Pancreas (tissue), 10 donors: Measurements from ENCODE around the gene MTTP. TPM values are rescaled to one million over a fixed set of nuclear protein-coding genes. Genes with fewer than 3 reads are reported as not detected.

Source experiments
- ATAC-seq, 4 donors: fragments of 200-7000 bp; cut with Tn5 transposase; one replicate each; pipeline versions ENCODE4 v1.8.0 to v1.9.1; 2020; ENCODE audit warnings: mild to moderate bottlenecking in 4 of 4, moderate library complexity in 4 of 4
- DNase-seq, 6 donors: peaks; one replicate each; pipeline ENCODE4 v3.0.0-alpha.2; 2020
- FAIRE-seq: peaks from 2 replicates; lab custom pipeline; 2012; peaks lifted over from hg19 to GRCh38; lab: Jason Lieb, UNC
- H3K27ac ChIP-seq, 4 donors: fragments of 200-600 bp; sonication (generic); 1 replicate in 3 of 4; 2 replicates in 1 of 4; pipeline versions ENCODE4 v1.5.0 to v1.8.0; 2020
- H3K27me3 ChIP-seq, 4 donors: fragments of 200-600 bp; one replicate each; pipeline ENCODE4 v1.8.0; 2021
- H3K36me3 ChIP-seq, 3 donors: fragments of 200-600 bp; sonication (generic) in 1 of 3; one replicate each; pipeline versions ENCODE4 v1.5.0 to v1.8.0; 2020 to 2021
- H3K4me1 ChIP-seq, 3 donors: fragments of 200-600 bp; one replicate each; pipeline ENCODE4 v1.8.0; 2021
- H3K4me3 ChIP-seq, 4 donors: fragments of 200-600 bp; sonication (generic) in 2 of 4; one replicate each; pipeline versions ENCODE4 v1.5.0 to v1.8.0; 2020 to 2021
- H3K9me3 ChIP-seq, 4 donors: fragments of 200-600 bp; one replicate each; pipeline ENCODE4 v1.8.0; 2021
- CTCF ChIP-seq, 4 donors: fragments of 200-600 bp; sonication (generic) in 3 of 4; IDR thresholded peaks; one replicate each; pipeline versions ENCODE4 v1.5.0 to v1.8.0; 2021; ENCODE audit warnings: antibody characterized with exemption in 4 of 4
- WGBS, 2 donors: extraction: QIAGEN DNeasy Blood & Tissue Kit; methylation state at CpG; one replicate each; pipeline ENCODE4 v1.1.7; 2013; 5-methylcytosine and 5-hydroxymethylcytosine counted together
- intact Hi-C, 3 donors: fragments of 100-400 bp; cut with DNase I; formaldehyde crosslinking; loops; one replicate each; pipeline versions ENCODE4 v1.11.1 to v1.14.2; 2022
- polyA plus RNA-seq, 2 donors: library from polyadenylated mRNA; stranded (reverse); fragments of 200-250 nt; gene quantifications; one replicate each; pipeline ENCODE4 v1.2.3, GENCODE V29; 2013
- total RNA-seq, 6 donors: library from RNA; stranded (reverse); fragmentation: NEBNext Ultra II Directional in 4 of 6; extraction: Animal tissue kit (Norgen Biotek cat#: 25700) in 4 of 6; gene quantifications; one replicate each; pipeline versions ENCODE4 v1.2.1 to v1.2.4, GENCODE V29; 2021 to 2023
- donor health status: healthy with polysubstance abuse.
- donor health status: DM: no; HTN: no; CAD: no; lungs with moderate emphysema.
- donor health status: DM: no; HTN: no; CAD: no.
- donor health status: control.
- donor health status: control.
- donor health status: Bipolar disorder and iron deficiency.
- donor health status: DM: yes; HTN: yes; CAD: no.
- donor health status: DM: no; HTN: no; CAD: no.
- donor health status: DM: no; HTN: no; CAD: no.
- donor health status: DM: yes; HTN: yes; CAD: no.

MTTP gene
- total and polyA plus RNA-seq, 8 donors = 0.04 to 0.28 (median 0.05) TPM; not detected in 5

GRCh38 chr4:99642725-99643489 lies 68.3 kb downstream of the MTTP start:
- intact Hi-C loops = no loop called here
- Histone ChIP-seq H3K4me3 (no peak overlapping the region), H3K4me1 (peaks cover 0 to 13% (median 0%) of the 10 kb centered on the region in 3 donors), H3K36me3 (no peaks in the 10 kb centered on the region), H3K27ac (peak overlapping the region in 3 of 4 donors; percentile 44 to 78 (median 74)), H3K27me3 (no peaks in the 10 kb centered on the region), H3K9me3 (no peaks in the 10 kb centered on the region)
- DNase-seq = peak; percentile 38 to 82 (median 48)
- no peak for TF ChIP-seq CTCF (IDR thresholded peaks at IDR 0.05)
- WGBS, 2 donors = 37% methylated on average over 7 of the region's 7 CpGs
- ATAC-seq = peak; percentile 66 to 88 (median 76)
- no peak for FAIRE-seq

- DNase-seq = no peak
- no peak overlapping the region for H3K4me3 ChIP-seq
- TF ChIP-seq CTCF (IDR thresholded peaks at IDR 0.05) = no peak
- no peaks in the 10 kb centered on the region for H3K27me3 ChIP-seq
- WGBS, 2 donors = 39 to 40% methylated on average over 5 of the region's 5 CpGs
- intact Hi-C loops = no loop called here
- no peaks in the 10 kb centered on the region for H3K9me3 ChIP-seq
- peak overlapping the region in 2 of 4 donors; percentile 57 to 62 for H3K27ac ChIP-seq
- no peak for FAIRE-seq
- no peaks in the 10 kb centered on the region for H3K36me3 ChIP-seq
- peak in 3 of 4 donors; percentile 7 to 32 (median 23) for ATAC-seq
- peaks cover 0 to 13% (median 0%) of the 10 kb centered on the region in 3 donors for H3K4me1 ChIP-seq
Observed at GRCh38 chr4:99644453-99644852, 69.8 kb downstream of the MTTP start.

- Histone ChIP-seq H3K27me3 (no peaks in the 10 kb centered on the region), H3K27ac (peak overlapping the region in 1 of 4 donors; percentile 57), H3K9me3 (no peaks in the 10 kb centered on the region), H3K36me3 (no peaks in the 10 kb centered on the region), H3K4me3 (no peak overlapping the region), H3K4me1 (peaks cover 0 to 13% (median 0%) of the 10 kb centered on the region in 3 donors)
- intact Hi-C loops = no loop called here
- 87 to 98% methylated on average over 1 of the region's 1 CpG for WGBS, 2 donors
- FAIRE-seq (no peak), DNase-seq (no peak), ATAC-seq (no peak)
- no peak for TF ChIP-seq CTCF (IDR thresholded peaks at IDR 0.05)
Observed at GRCh38 chr4:99645036-99645435, 70.4 kb downstream of the MTTP start.

- DNase-seq = no peak
- FAIRE-seq = no peak
Observed at GRCh38 chr4:99645638-99646037, 71.0 kb downstream of the MTTP start.

More at GRCh38 chr4:99645638-99646037, 71.0 kb downstream of the MTTP start:
- TF ChIP-seq CTCF (IDR thresholded peaks at IDR 0.05) = no peak
- intact Hi-C loops = no loop called here
- Histone ChIP-seq H3K9me3 (no peaks in the 10 kb centered on the region), H3K27ac (no peak overlapping the region), H3K4me1 (peaks cover 0 to 13% (median 0%) of the 10 kb centered on the region in 3 donors), H3K4me3 (no peak overlapping the region), H3K27me3 (no peaks in the 10 kb centered on the region), H3K36me3 (no peaks in the 10 kb centered on the region)
- no peak for ATAC-seq
